Measurements from ENCODE around the gene CBR4. TPM values are rescaled to one million over a fixed set of nuclear protein-coding genes. Genes with fewer than 3 reads are reported as not detected.

Gene CBR4
- total and polyA plus RNA-seq, 2 experiments from 2014 or later: 9.9 to 14.7 TPM

GRCh38 chr4:168942985-168943384, 67.1 kb downstream of the CBR4 start:
- in situ Hi-C loops (cut with MboI): no loop called here
- no peaks in the 10 kb centered on the region for H3K4me1 ChIP-seq (ENCODE audit: insufficient read depth)

More at GRCh38 chr4:168942985-168943384, 67.1 kb downstream of the CBR4 start:
- no peak for TF ChIP-seq EZH2 (IDR thresholded peaks at IDR 0.05; ENCODE audit: insufficient read depth, poor library complexity, severe bottlenecking)
- TF ChIP-seq EZH2phosphoT487 (IDR thresholded peaks at IDR 0.05; ENCODE audit: insufficient read depth, low read depth): no peak
- Histone ChIP-seq H3F3A (ENCODE audit: insufficient read depth) (no peaks in the 10 kb centered on the region), H3K27ac (no peak overlapping the region), H3K4me2 (ENCODE audit: unreplicated experiment) (no peak overlapping the region), H3K9me3 (ENCODE audit: low read depth) (no peaks in the 10 kb centered on the region), H3K9ac (no peak overlapping the region), H2AFZ (no peak overlapping the region), H3K4me3 (no peak overlapping the region), H3K9me2 (ENCODE audit: insufficient read depth) (no peaks in the 10 kb centered on the region), H3K36me3 (ENCODE audit: low read depth) (no peaks in the 10 kb centered on the region), H3K79me2 (ENCODE audit: insufficient read depth) (no peaks in the 10 kb centered on the region), H4K20me1 (ENCODE audit: insufficient read depth) (no peaks in the 10 kb centered on the region), H3K27me3 (replicated peaks; ENCODE audit: insufficient read depth) (no peaks in the 10 kb centered on the region)
- no peak for DNase-seq
- 79 to 80% methylated on average over 3 of the region's 3 CpGs for WGBS, 2 experiments (ENCODE audit: low coverage in 1 of 2, low lambda C conversion rate in 2 of 2, missing lambda C conversion rate in 2 of 2)

Small RNAs within 50 kb of the gene (small RNA-seq; reads per million reads assigned to genes)
- gene RNY4P17 (ENCODE audit: low read depth, low replicate concordance): 0.56 reads per million

Measured in GM23248 (cell line).